OCI-M2 (cell line): ENCODE measurements around the gene RUNX2.

ENCODE experiments used
- DNase-seq: peaks from one replicate; lab custom pipeline; 2025; ENCODE audit not compliant: unreplicated experiment; lab: John Stamatoyannopoulos, UW

RUNX2 gene

DNA sequence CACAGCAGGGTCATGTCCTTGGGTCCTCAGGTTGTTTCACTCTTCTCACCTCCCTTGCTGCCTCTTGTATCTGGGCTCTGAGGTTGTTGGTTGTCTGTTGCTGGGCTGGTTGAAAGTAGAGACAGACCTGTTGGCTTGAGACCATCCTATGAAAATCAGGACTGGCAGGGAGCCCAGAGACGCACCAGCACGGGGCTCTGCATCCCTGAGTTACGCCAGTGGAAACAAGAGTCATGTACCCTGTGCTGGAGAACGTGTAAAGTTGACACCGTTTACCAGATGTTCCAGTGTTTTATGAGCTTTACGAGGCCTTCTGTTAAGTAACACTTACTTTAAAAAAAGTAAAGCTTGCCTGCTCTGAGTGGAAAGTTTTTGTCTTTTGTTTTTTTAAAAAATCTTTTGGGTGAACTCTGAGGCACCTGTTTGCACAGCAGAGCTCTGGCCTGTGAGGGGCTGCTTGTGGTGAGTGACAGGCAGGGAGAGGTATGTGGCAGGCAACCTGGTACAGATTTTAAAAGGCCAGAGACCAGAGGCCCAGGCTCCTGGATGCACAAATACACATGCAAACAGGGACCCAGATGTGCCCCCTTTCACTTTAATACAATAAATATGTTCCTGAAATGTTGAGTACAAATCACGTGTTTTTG lies 309.6 kb downstream of the RUNX2 start:
- no peak for DNase-seq

DNA sequence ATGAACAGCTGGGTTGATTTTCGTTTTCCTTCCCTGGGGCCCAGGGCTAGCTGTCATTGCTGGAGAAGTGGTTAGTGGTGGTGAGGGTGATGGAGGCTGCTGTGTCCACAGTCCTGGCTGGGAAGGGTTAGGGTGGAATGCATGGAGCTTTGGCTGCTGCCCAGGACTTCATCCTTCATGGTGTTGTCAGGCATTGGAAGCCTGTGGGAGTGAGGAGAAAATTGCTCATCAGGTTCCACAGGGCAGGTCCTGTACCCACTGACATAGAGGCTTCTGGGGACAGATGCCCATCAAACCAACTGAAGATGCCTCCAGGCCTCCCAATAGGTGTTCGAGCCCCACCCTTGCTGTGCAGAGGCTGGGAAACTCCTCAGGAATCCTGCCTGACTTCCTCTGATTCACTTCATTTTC lies 312.0 kb downstream of the RUNX2 start:
- DNase-seq, result no peak

- no peak for DNase-seq
These were observed 312.7 kb downstream of the RUNX2 start for GRCh38 chr6:45640811-45641210.

GRCh38 chr6:45642331-45643125 lies 314.4 kb downstream of the RUNX2 start:
- no peak for DNase-seq

DNA sequence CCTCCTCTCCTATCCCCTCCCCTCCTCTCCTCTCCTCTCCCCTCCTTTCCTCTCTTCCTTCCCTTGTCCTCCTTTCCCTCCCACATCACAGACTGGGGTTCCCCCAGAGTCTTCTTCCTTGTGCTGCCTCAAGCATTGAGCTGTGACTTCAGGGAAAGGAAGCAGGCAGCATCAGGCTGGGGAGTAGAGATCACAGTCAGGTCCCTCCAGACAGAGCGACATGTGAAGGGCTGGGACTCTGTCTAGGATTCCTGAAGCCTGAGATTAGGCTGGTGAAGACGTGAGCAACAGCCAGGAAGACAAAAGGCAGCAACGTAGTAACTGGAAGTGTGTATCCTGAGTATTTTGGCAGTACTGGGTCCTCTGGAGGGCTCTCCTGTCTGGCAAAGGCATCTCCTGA lies 315.0 kb downstream of the RUNX2 start:
- no peak for DNase-seq

GRCh38 chr6:45644720-45645119 lies 316.6 kb downstream of the RUNX2 start:
- DNase-seq, result no peak

GRCh38 chr6:45645302-45645701 lies 317.2 kb downstream of the RUNX2 start:
- DNase-seq, result no peak

DNA sequence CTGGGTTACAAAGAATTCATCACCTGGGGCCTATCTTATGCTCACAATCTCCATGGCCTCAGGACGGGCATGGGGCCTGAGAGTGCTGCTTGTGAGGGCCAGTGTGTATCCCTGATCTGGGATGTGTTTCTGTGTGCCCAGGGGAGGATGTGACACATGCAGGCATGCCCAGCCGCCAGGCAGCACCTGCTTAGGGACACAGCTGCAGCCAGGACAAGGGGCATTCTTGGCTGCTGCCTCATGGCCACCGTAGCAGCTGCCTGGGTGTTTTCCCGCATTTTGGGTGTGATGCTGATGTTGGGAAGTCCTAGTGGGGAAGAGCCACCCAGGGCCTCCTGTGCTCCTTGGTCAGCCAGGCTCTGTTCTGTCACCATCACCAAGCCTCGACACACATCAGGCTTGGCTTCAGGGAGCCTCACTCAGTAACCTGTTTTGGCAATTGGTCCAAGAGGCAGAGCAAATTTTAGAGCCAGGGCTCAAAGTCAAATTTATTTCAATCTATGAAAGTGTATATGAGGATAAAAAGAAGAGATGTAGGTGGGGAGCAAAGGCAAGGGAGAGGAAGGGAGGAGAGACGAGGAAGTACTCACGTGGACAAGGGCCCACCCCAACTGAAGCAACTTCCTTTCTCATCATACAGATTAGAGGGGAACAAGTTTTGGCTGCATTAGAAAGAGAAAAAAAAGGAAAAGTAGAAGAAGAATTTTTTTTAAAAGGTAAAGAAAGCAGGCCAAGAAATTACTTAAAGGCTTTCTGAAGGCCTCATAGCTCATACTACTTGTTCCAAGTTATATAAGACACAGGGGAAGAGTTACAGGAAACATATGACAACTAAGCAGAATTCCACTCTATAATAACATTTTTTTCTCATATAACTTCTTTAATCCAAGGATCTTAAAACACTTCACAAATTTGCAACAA lies 319.5 kb downstream of the RUNX2 start:
- no peak for DNase-seq

DNA sequence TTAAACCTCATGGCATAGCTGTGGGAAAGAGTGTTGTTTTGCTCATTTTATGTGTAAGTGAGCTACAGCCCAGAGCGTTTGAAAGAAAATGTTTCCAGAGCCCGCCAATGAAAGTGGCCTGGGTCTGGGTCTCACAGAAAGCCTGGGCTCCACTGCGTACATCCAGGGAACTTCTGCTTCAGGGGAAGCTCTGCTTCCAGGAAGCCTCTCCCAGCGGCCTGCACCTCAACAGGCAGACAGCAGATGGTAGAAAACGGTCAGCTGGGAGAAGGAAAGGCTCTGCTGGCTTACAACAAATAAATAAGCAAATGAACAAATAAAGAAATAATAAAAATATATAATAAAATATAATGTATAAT lies 320.1 kb downstream of the RUNX2 start:
- DNase-seq, result no peak

GRCh38 chr6:45650524-45651135 lies 322.5 kb downstream of the RUNX2 start:
- no peak for DNase-seq

DNA sequence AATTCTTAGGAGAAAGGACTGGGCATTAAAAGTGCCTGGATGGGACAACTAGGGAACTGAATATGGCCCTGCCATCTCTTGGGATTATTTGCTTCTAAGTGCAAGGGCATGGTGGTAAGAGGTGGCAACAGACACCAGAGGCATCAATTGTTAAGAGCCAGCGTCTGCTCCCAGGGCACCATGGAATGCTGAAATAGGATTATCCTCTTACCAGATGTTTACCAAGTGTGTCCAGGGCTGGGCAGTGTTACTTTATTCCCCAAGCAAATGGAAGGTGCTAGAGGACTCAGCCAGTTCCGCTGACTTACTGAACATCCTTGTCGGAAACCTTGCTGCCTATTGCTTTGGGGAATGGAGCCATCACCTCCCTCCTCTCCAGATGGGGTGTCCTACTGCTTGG lies 323.2 kb downstream of the RUNX2 start:
- DNase-seq, result no peak

DNA sequence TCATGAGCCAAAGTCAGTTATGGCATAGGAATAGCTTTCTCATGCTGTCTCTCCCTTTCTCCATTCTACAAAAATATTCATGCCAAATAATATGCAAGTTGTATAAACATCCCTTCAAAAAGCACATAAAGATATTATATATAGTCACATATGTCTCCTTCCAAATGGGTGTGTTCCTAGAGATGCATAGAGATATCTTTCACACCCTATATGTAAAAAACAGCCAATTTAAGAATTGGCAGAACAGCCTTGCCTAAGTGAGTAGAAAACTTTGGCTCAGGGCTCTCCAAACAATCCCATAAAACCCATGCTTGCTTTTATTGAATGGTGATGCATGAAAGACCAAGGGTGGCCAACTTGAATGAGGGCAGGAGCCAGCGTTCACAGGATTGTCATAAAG lies 324.3 kb downstream of the RUNX2 start:
- no peak for DNase-seq

DNA sequence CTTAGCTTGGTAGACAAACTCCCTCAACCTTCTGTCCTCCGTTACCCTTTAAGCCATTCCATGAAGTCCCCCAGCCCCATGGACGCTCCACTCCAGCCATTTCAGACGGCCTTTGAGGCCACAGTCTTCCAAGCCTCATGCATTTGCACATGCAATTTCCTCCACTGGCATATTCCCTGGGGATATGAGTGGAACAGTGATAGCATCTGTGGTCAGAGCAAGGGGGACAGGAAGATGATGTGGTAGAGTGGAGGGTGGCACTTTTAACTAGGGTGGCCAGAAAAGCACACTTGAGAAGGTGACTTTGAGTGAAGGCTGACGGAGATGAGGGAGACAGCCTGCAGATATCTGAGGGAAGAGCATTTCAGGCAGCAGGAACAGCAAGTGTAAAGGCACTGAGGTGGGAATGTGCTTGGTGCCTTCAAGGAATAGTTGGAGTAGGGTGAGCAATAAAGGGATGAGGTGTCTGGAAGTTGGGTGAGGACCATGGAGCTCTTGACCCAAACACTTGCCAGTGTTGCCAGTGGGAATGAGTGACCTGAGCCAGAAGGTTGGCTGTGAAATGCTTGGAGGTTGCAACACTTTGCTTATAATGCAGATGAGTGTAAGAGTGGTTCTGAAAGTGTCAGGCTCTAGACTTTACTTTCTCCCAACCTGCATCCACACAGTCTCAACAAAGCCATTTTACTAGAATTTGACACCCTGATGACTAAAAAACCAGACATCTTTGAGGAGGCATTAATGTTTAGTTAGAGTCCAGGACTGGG lies 325.2 kb downstream of the RUNX2 start:
- DNase-seq, result no peak

DNA sequence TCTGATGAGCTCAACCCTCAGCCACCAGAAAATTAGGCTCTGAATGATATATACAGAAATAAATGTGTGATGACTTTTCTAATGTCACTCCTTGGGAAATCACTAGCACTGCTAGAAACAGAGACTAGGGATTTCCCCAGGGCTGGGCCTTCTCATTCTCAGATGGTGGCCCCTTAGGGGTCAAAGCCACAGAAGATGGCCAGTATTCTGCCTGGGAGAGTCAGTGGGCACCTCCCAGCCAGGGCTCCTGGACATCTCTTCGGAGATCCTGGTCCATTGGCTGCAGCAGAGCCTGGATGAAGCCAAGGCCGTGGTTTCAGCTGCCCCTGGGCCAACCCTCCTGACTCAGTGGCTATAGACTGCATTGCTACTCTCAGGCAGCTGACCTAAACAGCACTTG lies 326.5 kb downstream of the RUNX2 start:
- no peak for DNase-seq

DNA sequence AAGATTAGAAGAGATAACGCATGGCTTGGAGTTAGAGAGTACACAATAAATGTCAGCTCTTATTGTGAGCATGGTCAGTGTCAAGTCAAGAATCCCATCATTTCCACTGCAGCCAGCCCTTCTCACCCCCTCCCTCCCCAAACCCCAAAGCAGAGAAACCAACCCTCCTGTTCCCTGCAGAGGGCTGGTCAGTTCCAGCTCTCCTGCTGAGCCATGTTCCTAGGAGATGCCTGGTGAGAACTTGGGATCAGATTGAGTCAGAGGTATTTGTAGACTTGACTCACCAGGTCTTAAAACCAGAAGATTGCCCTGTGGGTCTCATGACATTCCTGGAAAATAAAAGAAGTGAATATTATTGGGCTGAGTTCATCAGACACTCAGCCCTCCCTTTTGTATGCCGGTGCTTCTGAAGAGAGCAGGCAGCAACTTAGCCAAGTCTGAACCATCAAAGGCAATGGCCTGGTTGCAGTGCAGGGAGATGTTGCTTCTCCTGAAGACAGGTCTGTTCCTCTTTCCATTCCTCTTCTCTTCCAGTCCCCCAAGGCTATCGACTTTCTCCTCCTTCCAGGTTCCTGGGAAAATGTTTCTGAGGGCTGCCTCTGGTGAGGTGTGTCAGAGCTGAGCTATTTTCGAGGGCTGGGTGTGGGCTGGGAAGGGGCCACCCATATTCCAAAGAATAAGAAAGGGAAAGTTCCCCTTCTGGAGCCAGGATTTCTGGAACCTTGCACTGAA lies 327.8 kb downstream of the RUNX2 start:
- no peak for DNase-seq

DNA sequence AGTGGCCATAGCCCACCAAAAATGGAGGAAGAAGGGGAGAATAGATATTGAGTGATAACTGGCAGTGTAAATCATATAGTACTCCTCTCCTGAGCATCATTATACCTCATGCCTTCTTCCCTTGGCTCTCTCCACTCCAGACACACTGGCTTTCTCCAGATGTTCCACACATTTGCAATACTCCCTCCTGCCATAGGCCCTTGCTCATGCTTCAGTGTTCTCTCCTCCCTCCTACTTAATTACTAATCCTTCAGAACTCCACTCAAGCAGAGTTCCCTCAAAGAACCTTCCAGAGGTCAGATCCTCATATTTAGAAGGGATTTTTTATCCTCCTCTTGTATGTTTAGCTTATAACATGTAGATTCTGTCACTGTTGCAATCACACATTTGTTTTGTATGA lies 329.1 kb downstream of the RUNX2 start:
- DNase-seq, result no peak

GRCh38 chr6:45658400-45658799 lies 330.3 kb downstream of the RUNX2 start:
- DNase-seq, result no peak

DNA sequence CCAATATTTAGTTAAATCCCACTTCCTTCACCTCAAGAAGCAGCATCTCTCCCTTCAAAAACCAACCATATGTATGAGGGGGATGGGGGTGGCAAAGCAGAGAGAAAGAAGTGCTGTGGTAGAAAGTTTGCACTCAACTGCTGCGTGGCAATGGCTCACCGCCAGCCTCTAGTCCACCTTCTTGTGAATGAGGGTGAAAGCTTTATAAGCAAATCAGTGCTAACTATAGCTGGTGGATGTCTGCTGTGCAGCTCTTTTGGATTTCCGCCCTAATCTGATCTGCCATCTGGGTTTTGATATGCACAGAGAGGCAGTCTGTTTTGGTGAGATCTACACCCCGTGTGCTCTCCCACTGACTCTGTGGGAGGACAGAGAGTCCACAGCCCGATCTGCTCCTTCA lies 330.8 kb downstream of the RUNX2 start:
- no peak for DNase-seq

DNA sequence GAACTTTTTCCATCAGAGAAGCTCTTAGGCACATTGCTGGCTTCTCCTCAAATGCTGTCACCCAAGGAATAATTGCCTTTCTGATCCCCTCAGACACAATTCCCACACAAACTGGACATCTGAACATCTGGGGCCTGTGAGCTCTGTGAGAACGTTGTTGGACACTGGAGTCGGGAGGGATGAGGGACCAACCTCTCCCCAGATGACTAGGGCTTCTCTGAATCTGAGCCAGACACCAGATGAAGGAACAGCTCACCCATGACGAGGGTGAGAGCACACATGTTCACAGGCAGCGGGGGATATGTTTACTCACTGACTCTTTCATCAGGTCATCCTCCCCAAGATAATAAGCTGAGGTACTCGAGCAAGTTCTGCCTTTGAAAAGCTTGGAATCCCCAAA lies 333.5 kb downstream of the RUNX2 start:
- DNase-seq, result no peak
